Measurements from ENCODE around the gene GALP. TPM values are rescaled to one million over a fixed set of nuclear protein-coding genes. Genes with fewer than 3 reads are reported as not detected.
"Not testable (repeated sequence)": the region's sequence is repeated elsewhere in the genome, so short reads cannot be mapped to it uniquely, and the experiment has no call there.

The GALP gene
- total RNA-seq, 1 donor from 2014 or later, result not detected

GRCh38 chr19:56144831-56145230 is 31.0 kb upstream of the GALP start:
- intact Hi-C loops (cut with DNase I), result loop anchor here (5.0 to 10.0 kb wide), 3 partner anchors 692 to 1097 kb away; partner anchors contain the start of genes PPP1R12C and ZNF805
- Histone ChIP-seq H3K4me1 (peaks cover 0 to 15% of the 10 kb centered on the region in 2 donors), H3K9me3 (no peaks in the 10 kb centered on the region), H3K27me3 (no peaks in the 10 kb centered on the region), H3K27ac (no peak overlapping the region), H3K36me3 (peaks cover 19 to 34% of the 10 kb centered on the region in 2 donors), H3K4me3 (no peak overlapping the region)
- TF ChIP-seq CTCF (IDR thresholded peaks at IDR 0.05), result no peak
- no peak for DNase-seq (ENCODE audit: low spot score in 2 of 2)

GRCh38 chr19:56145698-56146097 is 30.1 kb upstream of the GALP start:
- no peak for TF ChIP-seq CTCF (IDR thresholded peaks at IDR 0.05)
- intact Hi-C loops (cut with DNase I), result loop anchor here (10.0 kb wide), 1 partner anchor 1031 kb away; the partner anchor contains the start of gene PPP1R12C
- H3K9me3 ChIP-seq, result no peaks in the 10 kb centered on the region
- H3K27ac ChIP-seq, result no peak overlapping the region
- no peak overlapping the region for H3K4me3 ChIP-seq
- H3K36me3 ChIP-seq, result peaks cover 19 to 38% of the 10 kb centered on the region in 2 donors
- H3K27me3 ChIP-seq, result no peaks in the 10 kb centered on the region
- peaks cover 0 to 10% of the 10 kb centered on the region in 2 donors for H3K4me1 ChIP-seq
- DNase-seq (ENCODE audit: low spot score in 2 of 2), result no peak

GRCh38 chr19:56146904-56147303 is 28.9 kb upstream of the GALP start:
- intact Hi-C loops (cut with DNase I), result loop anchor here (10.0 kb wide), 1 partner anchor 1032 kb away; the partner anchor contains the start of gene PPP1R12C
- no peak for TF ChIP-seq CTCF (IDR thresholded peaks at IDR 0.05)
- H3K4me3 ChIP-seq, result no peak overlapping the region
- peaks cover 0 to 7% of the 10 kb centered on the region in 2 donors for H3K4me1 ChIP-seq
- peaks cover 19 to 38% of the 10 kb centered on the region in 2 donors for H3K36me3 ChIP-seq
- DNase-seq (ENCODE audit: low spot score in 2 of 2), result no peak
- no peaks in the 10 kb centered on the region for H3K9me3 ChIP-seq
- H3K27ac ChIP-seq, result no peak overlapping the region
- H3K27me3 ChIP-seq, result no peaks in the 10 kb centered on the region

GRCh38 chr19:56147307-56147706 is 28.5 kb upstream of the GALP start:
- Histone ChIP-seq H3K27ac (no peak overlapping the region), H3K27me3 (no peaks in the 10 kb centered on the region), H3K9me3 (no peaks in the 10 kb centered on the region), H3K36me3 (peaks cover 19 to 38% of the 10 kb centered on the region in 2 donors), H3K4me1 (peaks cover 0 to 2% of the 10 kb centered on the region in 2 donors), H3K4me3 (no peak overlapping the region)
- no peak for DNase-seq (ENCODE audit: low spot score in 2 of 2)
- no peak for TF ChIP-seq CTCF (IDR thresholded peaks at IDR 0.05)
- intact Hi-C loops (cut with DNase I), result loop anchor here (10.0 kb wide), 1 partner anchor 1033 kb away; the partner anchor contains the start of gene PPP1R12C

- H3K27ac ChIP-seq, result no peak overlapping the region
- no peaks in the 10 kb centered on the region for H3K4me1 ChIP-seq
- intact Hi-C loops (cut with DNase I), result loop anchor here (10.0 kb wide), 1 partner anchor 1033 kb away; the partner anchor contains the start of gene PPP1R12C
- no peak for TF ChIP-seq CTCF (IDR thresholded peaks at IDR 0.05)
- H3K9me3 ChIP-seq, result no peaks in the 10 kb centered on the region
- no peaks in the 10 kb centered on the region for H3K27me3 ChIP-seq
- peaks cover 19 to 40% of the 10 kb centered on the region in 2 donors for H3K36me3 ChIP-seq
- H3K4me3 ChIP-seq, result no peak overlapping the region
- DNase-seq (ENCODE audit: low spot score in 2 of 2), result no peak
Measured at GRCh38 chr19:56148096-56148495, 27.7 kb upstream of the GALP start.

GRCh38 chr19:56148955-56149655 is 26.7 kb upstream of the GALP start:
- intact Hi-C loops (cut with DNase I), result loop anchor here (10.0 kb wide), 1 partner anchor 1034 kb away; the partner anchor contains the start of gene PPP1R12C
- peaks cover 19 to 48% of the 10 kb centered on the region in 2 donors for H3K36me3 ChIP-seq
- not testable (repeated sequence) for H3K4me1 ChIP-seq; DNase-seq (ENCODE audit: low spot score in 2 of 2); H3K9me3 ChIP-seq; H3K27me3 ChIP-seq; H3K4me3 ChIP-seq; H3K27ac ChIP-seq

All from ascending aorta (tissue), 2 donors.